Neural progenitor cell (in vitro differentiated cells): ENCODE data around the gene CDC42BPA.

Experiments
- CTCF ChIP-seq: fragments of 200-600 bp; sonication (generic); IDR thresholded peaks from 2 replicates; pipeline ENCODE4 v1.5.1; 2017; ENCODE audit warnings: antibody characterized with exemption, mild to moderate bottlenecking
- EZH2 ChIP-seq: fragments of 200-600 bp; sonication (generic); IDR thresholded peaks from 2 replicates; pipeline ENCODE4 v1.6.1; 2017; ENCODE audit warnings: antibody characterized with exemption, mild to moderate bottlenecking, moderate library complexity

- TF ChIP-seq CTCF (no peak), EZH2 (no peak)
These were observed 142.7 kb downstream of the CDC42BPA start for GRCh38 chr1:227175611-227176010.
